Neural cell (in vitro differentiated cells): Measurements from ENCODE around the gene NUTM1.

Experiments
- EP300 ChIP-seq: fragments of 450-650 bp; conservative IDR thresholded peaks from 2 replicates; pipeline ENCODE4 v1.6.1; 2014; ENCODE audit warnings: antibody characterized with exemption, mild to moderate bottlenecking, moderate library complexity; ENCODE audit not compliant: poor library complexity, severe bottlenecking
- EZH2 ChIP-seq: fragments of 200-600, 300-800 bp; shearing (Covaris generic), sonication (generic); IDR thresholded peaks from 2 replicates; pipeline ENCODE4 v1.6.1; 2014; ENCODE audit warnings: antibody characterized with exemption, low read length, borderline replicate concordance, mild to moderate bottlenecking; ENCODE audit not compliant: insufficient read depth, poor library complexity, severe bottlenecking
- POLR2AphosphoS5 ChIP-seq: IDR thresholded peaks from 2 replicates; pipeline ENCODE4 v1.6.1; 2012
- TF ChIP-seq, protein P1 (sequence below): fragments of 450-650 bp; IDR thresholded peaks from 2 replicates; pipeline ENCODE4 v1.5.1; 2014; ENCODE audit warnings: antibody characterized with exemption, mild to moderate bottlenecking, moderate library complexity; ENCODE audit not compliant: poor library complexity, severe bottlenecking
- TF ChIP-seq, protein P2 (sequence below): IDR thresholded peaks from 2 replicates; pipeline ENCODE4 v1.6.1; 2012; ENCODE audit warnings: borderline replicate concordance

DNA sequence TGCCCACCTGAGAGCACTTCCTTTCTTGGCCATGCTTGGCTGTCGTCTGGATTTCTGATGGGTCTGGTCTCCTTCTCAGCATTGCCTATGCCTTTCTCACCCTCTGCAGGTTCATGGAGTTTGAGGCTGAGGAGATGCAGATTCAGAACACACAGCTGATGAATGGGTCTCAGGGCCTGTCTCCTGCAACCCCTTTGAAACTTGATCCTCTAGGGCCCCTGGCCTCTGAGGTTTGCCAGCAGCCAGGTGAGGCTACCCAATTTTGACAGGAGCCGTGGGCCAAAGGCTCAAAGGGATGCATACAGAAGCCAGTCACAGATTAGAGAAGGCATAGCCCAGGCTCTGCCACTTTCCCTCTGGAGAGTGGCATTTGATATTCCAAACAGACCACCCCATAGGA lies 10.5 kb downstream of the NUTM1 start:
- TF ChIP-seq, protein P1, sequence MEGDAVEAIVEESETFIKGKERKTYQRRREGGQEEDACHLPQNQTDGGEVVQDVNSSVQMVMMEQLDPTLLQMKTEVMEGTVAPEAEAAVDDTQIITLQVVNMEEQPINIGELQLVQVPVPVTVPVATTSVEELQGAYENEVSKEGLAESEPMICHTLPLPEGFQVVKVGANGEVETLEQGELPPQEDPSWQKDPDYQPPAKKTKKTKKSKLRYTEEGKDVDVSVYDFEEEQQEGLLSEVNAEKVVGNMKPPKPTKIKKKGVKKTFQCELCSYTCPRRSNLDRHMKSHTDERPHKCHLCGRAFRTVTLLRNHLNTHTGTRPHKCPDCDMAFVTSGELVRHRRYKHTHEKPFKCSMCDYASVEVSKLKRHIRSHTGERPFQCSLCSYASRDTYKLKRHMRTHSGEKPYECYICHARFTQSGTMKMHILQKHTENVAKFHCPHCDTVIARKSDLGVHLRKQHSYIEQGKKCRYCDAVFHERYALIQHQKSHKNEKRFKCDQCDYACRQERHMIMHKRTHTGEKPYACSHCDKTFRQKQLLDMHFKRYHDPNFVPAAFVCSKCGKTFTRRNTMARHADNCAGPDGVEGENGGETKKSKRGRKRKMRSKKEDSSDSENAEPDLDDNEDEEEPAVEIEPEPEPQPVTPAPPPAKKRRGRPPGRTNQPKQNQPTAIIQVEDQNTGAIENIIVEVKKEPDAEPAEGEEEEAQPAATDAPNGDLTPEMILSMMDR: no peak
- TF ChIP-seq, protein P2, sequence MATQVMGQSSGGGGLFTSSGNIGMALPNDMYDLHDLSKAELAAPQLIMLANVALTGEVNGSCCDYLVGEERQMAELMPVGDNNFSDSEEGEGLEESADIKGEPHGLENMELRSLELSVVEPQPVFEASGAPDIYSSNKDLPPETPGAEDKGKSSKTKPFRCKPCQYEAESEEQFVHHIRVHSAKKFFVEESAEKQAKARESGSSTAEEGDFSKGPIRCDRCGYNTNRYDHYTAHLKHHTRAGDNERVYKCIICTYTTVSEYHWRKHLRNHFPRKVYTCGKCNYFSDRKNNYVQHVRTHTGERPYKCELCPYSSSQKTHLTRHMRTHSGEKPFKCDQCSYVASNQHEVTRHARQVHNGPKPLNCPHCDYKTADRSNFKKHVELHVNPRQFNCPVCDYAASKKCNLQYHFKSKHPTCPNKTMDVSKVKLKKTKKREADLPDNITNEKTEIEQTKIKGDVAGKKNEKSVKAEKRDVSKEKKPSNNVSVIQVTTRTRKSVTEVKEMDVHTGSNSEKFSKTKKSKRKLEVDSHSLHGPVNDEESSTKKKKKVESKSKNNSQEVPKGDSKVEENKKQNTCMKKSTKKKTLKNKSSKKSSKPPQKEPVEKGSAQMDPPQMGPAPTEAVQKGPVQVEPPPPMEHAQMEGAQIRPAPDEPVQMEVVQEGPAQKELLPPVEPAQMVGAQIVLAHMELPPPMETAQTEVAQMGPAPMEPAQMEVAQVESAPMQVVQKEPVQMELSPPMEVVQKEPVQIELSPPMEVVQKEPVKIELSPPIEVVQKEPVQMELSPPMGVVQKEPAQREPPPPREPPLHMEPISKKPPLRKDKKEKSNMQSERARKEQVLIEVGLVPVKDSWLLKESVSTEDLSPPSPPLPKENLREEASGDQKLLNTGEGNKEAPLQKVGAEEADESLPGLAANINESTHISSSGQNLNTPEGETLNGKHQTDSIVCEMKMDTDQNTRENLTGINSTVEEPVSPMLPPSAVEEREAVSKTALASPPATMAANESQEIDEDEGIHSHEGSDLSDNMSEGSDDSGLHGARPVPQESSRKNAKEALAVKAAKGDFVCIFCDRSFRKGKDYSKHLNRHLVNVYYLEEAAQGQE: no peak
- TF ChIP-seq EP300 (no peak), POLR2AphosphoS5 (no peak), EZH2 (no peak)
